Neural cell (in vitro differentiated cells): ENCODE measurements around the gene ANKRD26. TPM values are rescaled to one million over a fixed set of nuclear protein-coding genes. Genes with fewer than 3 reads are reported as not detected.

Experiments used
- polyA plus RNA-seq: library from polyadenylated mRNA; depleted of rRNA; stranded (reverse); fragments of >200 nt; gene quantifications from 2 replicates; pipeline ENCODE4 v1.2.3, GENCODE V29; 2014
- small RNA-seq, 3 experiments: library from RNA; depleted of rRNA; stranded (forward); fragments of <200 nt; gene quantifications; one replicate each; pipeline ENCODE3, GENCODE V24; 2012

ANKRD26 gene
- polyA plus RNA-seq, 1 donor from 2014 or later: 14.7 TPM

Small RNAs within 50 kb of the gene (small RNA-seq; reads per million reads assigned to genes)
- 0.13 to 4.2 (median 1.9) reads per million in 3 experiments for gene RNU6-490P

Other genes starting within 250 kb of the ANKRD26 start
- 49.0 and 50.4 TPM in 2 replicates for gene ABI1, start 239.5 kb downstream of the ANKRD26 start, polyA plus RNA-seq
- 89.2 and 101 TPM in 2 replicates for gene YME1L1, start 53.9 kb upstream of the ANKRD26 start, polyA plus RNA-seq
- gene MASTL, start 54.9 kb upstream of the ANKRD26 start, polyA plus RNA-seq: 7.1 and 7.6 TPM in 2 replicates
- 39.3 and 44.8 TPM in 2 replicates for gene ACBD5, start 140.3 kb upstream of the ANKRD26 start, polyA plus RNA-seq